Measurements from ENCODE around the gene SLC25A27. TPM values are rescaled to one million over a fixed set of nuclear protein-coding genes. Genes with fewer than 3 reads are reported as not detected.

Gene SLC25A27
- total and polyA plus RNA-seq, 2 experiments from 2014 or later, result 2.4 to 3.0 TPM

DNA sequence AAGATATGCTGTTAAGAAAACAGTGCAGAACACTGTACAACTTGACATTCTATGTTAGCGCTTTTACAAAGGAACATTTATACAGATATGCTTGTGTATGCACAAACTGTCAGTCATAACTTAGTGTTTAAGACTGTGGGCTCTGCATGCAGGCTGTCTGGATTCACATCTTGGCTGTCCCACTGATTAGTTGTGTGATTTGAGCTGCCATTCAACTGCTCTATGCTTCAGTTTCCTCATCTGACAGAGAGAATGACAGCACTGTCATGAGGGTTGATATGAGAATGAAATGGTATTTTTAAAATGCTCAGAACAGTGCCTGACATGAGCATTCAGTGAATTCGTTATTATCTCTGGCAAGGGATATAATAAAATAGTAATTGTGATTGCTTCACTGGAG is 8.7 kb downstream of the SLC25A27 start:
- DNase-seq, result no peak
- no peaks in the 10 kb centered on the region for H3K27me3 ChIP-seq (replicated peaks; ENCODE audit: insufficient read depth)
- no peak overlapping the region for H3K27ac ChIP-seq
- H3K4me1 ChIP-seq (ENCODE audit: insufficient read depth), result no peaks in the 10 kb centered on the region
- in situ Hi-C loops (cut with MboI), result no loop called here
- no peak overlapping the region for H3K4me2 ChIP-seq (ENCODE audit: unreplicated experiment)
- no peaks in the 10 kb centered on the region for H3K36me3 ChIP-seq (ENCODE audit: low read depth)
- H3K9ac ChIP-seq, result no peak overlapping the region
- no peaks in the 10 kb centered on the region for H3K79me2 ChIP-seq (ENCODE audit: insufficient read depth)
- H2AFZ ChIP-seq, result no peak overlapping the region
- no peak overlapping the region for H3K4me3 ChIP-seq
- H3K9me2 ChIP-seq (ENCODE audit: insufficient read depth), result no peaks in the 10 kb centered on the region
- H4K20me1 ChIP-seq (ENCODE audit: insufficient read depth), result no peaks in the 10 kb centered on the region
- WGBS, 2 experiments (ENCODE audit: low coverage in 1 of 2, low lambda C conversion rate in 2 of 2, missing lambda C conversion rate in 2 of 2), result 90 to 92% methylated on average over 2 of the region's 2 CpGs
- no peaks in the 10 kb centered on the region for H3K9me3 ChIP-seq (ENCODE audit: low read depth)
- TF ChIP-seq EZH2 (IDR thresholded peaks at IDR 0.05; ENCODE audit: insufficient read depth, poor library complexity, severe bottlenecking) (no peak), EZH2phosphoT487 (IDR thresholded peaks at IDR 0.05; ENCODE audit: insufficient read depth, low read depth) (no peak)
- H3F3A ChIP-seq (ENCODE audit: insufficient read depth), result no peaks in the 10 kb centered on the region

DNA sequence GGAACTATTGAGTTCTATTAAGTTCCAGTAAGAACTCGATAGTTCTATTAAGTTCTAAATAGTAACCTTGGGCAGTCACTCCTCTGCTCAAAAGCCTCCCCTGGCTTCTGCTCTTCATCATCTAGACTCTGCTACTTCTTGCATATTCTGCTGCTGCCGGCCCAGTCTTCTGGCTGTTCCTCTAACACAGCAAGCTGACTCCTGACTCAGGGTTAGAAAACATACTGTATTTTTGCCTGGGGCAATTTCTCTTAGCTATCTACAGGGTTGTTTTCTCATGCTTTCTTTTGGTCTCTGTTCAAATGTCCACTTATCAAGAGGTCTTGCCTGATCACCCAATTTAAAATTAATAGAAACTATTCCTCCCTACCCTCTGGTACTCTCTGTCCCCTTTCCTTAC is 14.6 kb downstream of the SLC25A27 start:
- DNase-seq, result no peak
- no peak overlapping the region for H3K4me2 ChIP-seq (ENCODE audit: unreplicated experiment)
- TF ChIP-seq EZH2phosphoT487 (IDR thresholded peaks at IDR 0.05; ENCODE audit: insufficient read depth, low read depth) (no peak), EZH2 (IDR thresholded peaks at IDR 0.05; ENCODE audit: insufficient read depth, poor library complexity, severe bottlenecking) (no peak)
- no peak overlapping the region for H3K9ac ChIP-seq
- no peak overlapping the region for H2AFZ ChIP-seq
- 96% methylated on average over 2 of the region's 2 CpGs for WGBS, 2 experiments (ENCODE audit: low coverage in 1 of 2, low lambda C conversion rate in 2 of 2, missing lambda C conversion rate in 2 of 2)
- H3K36me3 ChIP-seq (ENCODE audit: low read depth), result no peaks in the 10 kb centered on the region
- no peaks in the 10 kb centered on the region for H3K9me2 ChIP-seq (ENCODE audit: insufficient read depth)
- H3K9me3 ChIP-seq (ENCODE audit: low read depth), result no peaks in the 10 kb centered on the region
- no peaks in the 10 kb centered on the region for H3K4me1 ChIP-seq (ENCODE audit: insufficient read depth)
- no peak overlapping the region for H3K4me3 ChIP-seq
- H4K20me1 ChIP-seq (ENCODE audit: insufficient read depth), result no peaks in the 10 kb centered on the region
- in situ Hi-C loops (cut with MboI), result no loop called here
- no peak overlapping the region for H3K27ac ChIP-seq
- H3K27me3 ChIP-seq (replicated peaks; ENCODE audit: insufficient read depth), result no peaks in the 10 kb centered on the region
- no peaks in the 10 kb centered on the region for H3K79me2 ChIP-seq (ENCODE audit: insufficient read depth)
- no peaks in the 10 kb centered on the region for H3F3A ChIP-seq (ENCODE audit: insufficient read depth)

DNA sequence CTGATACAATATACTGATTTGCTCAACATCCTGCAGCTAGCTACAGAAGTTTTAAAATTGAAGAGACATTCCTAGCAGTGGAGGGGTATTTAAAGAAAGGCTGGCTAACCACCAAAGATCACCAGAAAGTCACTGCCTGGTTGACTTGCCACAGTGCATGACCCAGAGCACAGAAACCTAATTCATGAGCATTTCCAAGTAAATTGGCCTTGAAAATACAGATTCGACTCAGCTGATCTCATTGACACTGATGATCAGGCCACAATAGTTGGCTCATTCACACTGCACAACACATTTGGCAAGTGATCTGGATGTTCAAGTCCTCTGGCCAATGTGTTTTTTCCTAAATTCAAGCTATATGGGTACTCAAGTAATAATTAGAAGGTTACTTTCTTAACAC is 21.6 kb downstream of the SLC25A27 start:
- no peak overlapping the region for H3K4me2 ChIP-seq (ENCODE audit: unreplicated experiment)
- in situ Hi-C loops (cut with MboI), result no loop called here
- WGBS, 2 experiments (ENCODE audit: low coverage in 1 of 2, low lambda C conversion rate in 2 of 2, missing lambda C conversion rate in 2 of 2), result 78 to 92% methylated on average over 1 of the region's 1 CpG

GRCh38 chr6:46676604-46677313 is 24.0 kb downstream of the SLC25A27 start:
- no peak overlapping the region for H3K4me3 ChIP-seq
- no peaks in the 10 kb centered on the region for H4K20me1 ChIP-seq (ENCODE audit: insufficient read depth)
- no peaks in the 10 kb centered on the region for H3K36me3 ChIP-seq (ENCODE audit: low read depth)
- H3K27ac ChIP-seq, result no peak overlapping the region
- no peak overlapping the region for H3K9ac ChIP-seq
- no peak for TF ChIP-seq EZH2phosphoT487 (IDR thresholded peaks at IDR 0.05; ENCODE audit: insufficient read depth, low read depth)
- TF ChIP-seq EZH2 (IDR thresholded peaks at IDR 0.05; ENCODE audit: insufficient read depth, poor library complexity, severe bottlenecking), result no peak
- no peaks in the 10 kb centered on the region for H3F3A ChIP-seq (ENCODE audit: insufficient read depth)
- no peak overlapping the region for H2AFZ ChIP-seq
- H3K9me3 ChIP-seq (ENCODE audit: low read depth), result no peaks in the 10 kb centered on the region
- no peaks in the 10 kb centered on the region for H3K27me3 ChIP-seq (replicated peaks; ENCODE audit: insufficient read depth)
- H3K4me2 ChIP-seq (ENCODE audit: unreplicated experiment), result no peak overlapping the region
- WGBS, 2 experiments (ENCODE audit: low coverage in 1 of 2, low lambda C conversion rate in 2 of 2, missing lambda C conversion rate in 2 of 2), result 75 to 77% methylated on average over 6 of the region's 6 CpGs
- H3K4me1 ChIP-seq (ENCODE audit: insufficient read depth), result no peaks in the 10 kb centered on the region
- H3K79me2 ChIP-seq (ENCODE audit: insufficient read depth), result no peaks in the 10 kb centered on the region
- H3K9me2 ChIP-seq (ENCODE audit: insufficient read depth), result no peaks in the 10 kb centered on the region
- in situ Hi-C loops (cut with MboI), result no loop called here
- no peak for DNase-seq

More for the DNA sequence above, 21.6 kb downstream of the SLC25A27 start:
- no peak overlapping the region for H2AFZ ChIP-seq
- no peaks in the 10 kb centered on the region for H3K4me1 ChIP-seq (ENCODE audit: insufficient read depth)
- H3K4me3 ChIP-seq, result no peak overlapping the region
- no peaks in the 10 kb centered on the region for H3K9me3 ChIP-seq (ENCODE audit: low read depth)
- H3K9me2 ChIP-seq (ENCODE audit: insufficient read depth), result no peaks in the 10 kb centered on the region
- no peak for DNase-seq
- H3K27me3 ChIP-seq (replicated peaks; ENCODE audit: insufficient read depth), result no peaks in the 10 kb centered on the region
- no peak for TF ChIP-seq EZH2 (IDR thresholded peaks at IDR 0.05; ENCODE audit: insufficient read depth, poor library complexity, severe bottlenecking)
- no peak for TF ChIP-seq EZH2phosphoT487 (IDR thresholded peaks at IDR 0.05; ENCODE audit: insufficient read depth, low read depth)
- H3K27ac ChIP-seq, result no peak overlapping the region
- H4K20me1 ChIP-seq (ENCODE audit: insufficient read depth), result no peaks in the 10 kb centered on the region
- no peaks in the 10 kb centered on the region for H3F3A ChIP-seq (ENCODE audit: insufficient read depth)
- no peaks in the 10 kb centered on the region for H3K36me3 ChIP-seq (ENCODE audit: low read depth)
- no peak overlapping the region for H3K9ac ChIP-seq
- H3K79me2 ChIP-seq (ENCODE audit: insufficient read depth), result no peaks in the 10 kb centered on the region

All from GM23248 (cell line).